HepG2 (cell line): ENCODE measurements around the gene IL32. TPM values are rescaled to one million over a fixed set of nuclear protein-coding genes. Genes with fewer than 3 reads are reported as not detected.

Experiments used
- ATAC-seq: fragments of 200-7000 bp; cut with Tn5 transposase; 3 replicates; pipeline ENCODE4 v1.9.1; 2020; ENCODE audit warnings: mild to moderate bottlenecking, moderate library complexity
- BruUV-seq: library from RNA; stranded (reverse); fragments of 400-500 nt; replicated peaks from 2 replicates; lab custom pipeline; 2021; lab: Mats Ljungman, UMichigan
- CTCF ChIA-PET: fragments of 300-600 bp; formaldehyde crosslinking; extraction: SDS; loops from one replicate; lab custom pipeline; 2021; ENCODE audit warnings: low total read pairs, inconsistent platforms, low intra/inter-chr PET ratio; lab: Yijun Ruan, JAX
- POLR2A ChIA-PET: fragments of 350-600 bp; sonication (Branson Sonifier 250); formaldehyde crosslinking; loops from one replicate; lab custom pipeline; 2020; ENCODE audit warnings: antibody characterized with exemption, inconsistent platforms; lab: Yijun Ruan, JAX
- DNase-seq: peaks from one replicate; pipeline ENCODE4 v3.0.0-alpha.2; 2015; ENCODE audit warnings: low spot score
- FAIRE-seq: peaks from 3 replicates; lab custom pipeline; 2011; peaks lifted over from hg19 to GRCh38; lab: Jason Lieb, UNC
- H2AFZ ChIP-seq: one replicate; pipeline ENCODE4 v1.6.1; 2011; ENCODE audit warnings: low read length, inconsistent platforms
- H3K27ac ChIP-seq: fragments of 300-600 bp; 3 replicates; pipeline ENCODE4 v1.8.0; 2011; ENCODE audit warnings: mixed run types, mild to moderate bottlenecking, mixed read lengths, low read length, inconsistent platforms; ENCODE audit not compliant: insufficient read depth; ENCODE audit errors: extremely low read length
- H3K27me3 ChIP-seq, 2 experiments: fragments of 200-600 bp in 1 of 2; 2 replicates in 1 of 2; 3 replicates in 1 of 2; pipeline versions ENCODE4 v1.6.0 to v1.8.0; 2011; ENCODE audit warnings: low read length in 2 of 2, mild to moderate bottlenecking in 2 of 2, moderate library complexity in 2 of 2, inconsistent platforms in 1 of 2; ENCODE audit not compliant: insufficient read depth in 2 of 2, control insufficient read depth in 1 of 2
- H3K36me3 ChIP-seq, 2 experiments: fragments of 200-600 bp in 1 of 2; replicated peaks in 1 of 2; 2 replicates in 1 of 2; 3 replicates in 1 of 2; pipeline versions ENCODE4 v1.5.1 to v1.8.0; 2011; ENCODE audit warnings: low read length in 2 of 2, inconsistent platforms in 1 of 2; ENCODE audit not compliant: insufficient read depth in 2 of 2, control insufficient read depth in 1 of 2
- H3K4me1 ChIP-seq: 2 replicates; pipeline ENCODE4 v1.5.1; 2012; ENCODE audit warnings: low read length, inconsistent platforms; ENCODE audit not compliant: insufficient read depth
- H3K4me2 ChIP-seq: 2 replicates; pipeline ENCODE4 v1.6.0; 2011; ENCODE audit warnings: low read depth, low read length, inconsistent platforms
- H3K4me3 ChIP-seq, 3 experiments: fragments of 200-600 bp in 1 of 3; sonication (generic), shearing (Covaris generic) in 1 of 3; replicated peaks in 1 of 3; 2 replicates each; pipeline ENCODE4 v1.5.1; 2011 to 2016; ENCODE audit warnings: low read length in 3 of 3, inconsistent platforms in 2 of 3, low read depth in 2 of 3, mild to moderate bottlenecking in 2 of 3, control low read depth in 1 of 3, mixed read lengths in 1 of 3; ENCODE audit not compliant: insufficient read depth in 1 of 3
- H3K79me2 ChIP-seq: one replicate; pipeline ENCODE4 v1.6.1; 2011; ENCODE audit warnings: low read length, inconsistent platforms; ENCODE audit not compliant: insufficient read depth
- H3K9ac ChIP-seq: 2 replicates; pipeline ENCODE4 v1.6.0; 2011; ENCODE audit warnings: mild to moderate bottlenecking, low read depth, low read length, inconsistent platforms; ENCODE audit not compliant: insufficient read depth
- H3K9me3 ChIP-seq: 2 replicates; pipeline ENCODE4 v1.5.1; 2012; ENCODE audit warnings: mild to moderate bottlenecking, low read length
- H4K20me1 ChIP-seq: 2 replicates; pipeline ENCODE4 v1.6.0; 2011; ENCODE audit warnings: inconsistent platforms, mild to moderate bottlenecking, low read length, moderate library complexity; ENCODE audit not compliant: insufficient read depth
- EEA1 ChIP-seq: sonication (generic); formaldehyde crosslinking; IDR thresholded peaks from 2 replicates; pipeline ENCODE4 v1.5.1; 2020; ENCODE audit warnings: mild to moderate bottlenecking, missing genetic modification reagents, borderline replicate concordance
- GABPB1 ChIP-seq: IDR thresholded peaks from 2 replicates; pipeline ENCODE4 v1.6.1; 2016; ENCODE audit warnings: mild to moderate bottlenecking, missing genetic modification reagents, moderate library complexity, missing compliant biosample characterization
- JUN ChIP-seq: sonication (generic); formaldehyde crosslinking; IDR thresholded peaks from 2 replicates; pipeline ENCODE4 v1.4.0; 2020; ENCODE audit warnings: mild to moderate bottlenecking, missing genetic modification reagents
- MLXIP ChIP-seq: sonication (generic); formaldehyde crosslinking; IDR thresholded peaks from 2 replicates; pipeline ENCODE4 v1.9.0; 2021; ENCODE audit warnings: missing genetic modification reagents, borderline replicate concordance
- MXD3 ChIP-seq: IDR thresholded peaks from 2 replicates; pipeline ENCODE4 v1.6.1; 2016; ENCODE audit warnings: mild to moderate bottlenecking, missing biosample characterization, missing genetic modification reagents
- NR3C1 ChIP-seq: sonication (generic); formaldehyde crosslinking; IDR thresholded peaks from 2 replicates; pipeline ENCODE4 v1.4.0; 2020; ENCODE audit warnings: missing genetic modification reagents
- ZMYM2 ChIP-seq: sonication (generic); formaldehyde crosslinking; IDR thresholded peaks from 2 replicates; pipeline ENCODE4 v1.8.0; 2022; ENCODE audit warnings: mild to moderate bottlenecking, missing genetic modification reagents
- ZMYM3 ChIP-seq: sonication (generic); formaldehyde crosslinking; IDR thresholded peaks from 2 replicates; pipeline ENCODE4 v1.5.1; 2020; ENCODE audit warnings: mild to moderate bottlenecking, missing genetic modification reagents
- ZNF317 ChIP-seq: sonication (generic); formaldehyde crosslinking; IDR thresholded peaks from 2 replicates; pipeline ENCODE4 v1.5.0; 2020; ENCODE audit warnings: mild to moderate bottlenecking, missing genetic modification reagents
- ZNF318 ChIP-seq: sonication (generic); formaldehyde crosslinking; IDR thresholded peaks from 2 replicates; pipeline ENCODE4 v1.4.0; 2020; ENCODE audit warnings: mild to moderate bottlenecking, missing genetic modification reagents
- ZNF331 ChIP-seq: sonication (generic); formaldehyde crosslinking; IDR thresholded peaks from 2 replicates; pipeline ENCODE4 v1.4.0; 2020; ENCODE audit warnings: missing genetic modification reagents
- ZNF709 ChIP-seq: sonication (generic); formaldehyde crosslinking; IDR thresholded peaks from 2 replicates; pipeline ENCODE4 v1.5.0; 2020; ENCODE audit warnings: mild to moderate bottlenecking, missing genetic modification reagents
- WGBS: methylation state at CpG from one replicate; pipeline ENCODE4 v1.1.6; 2017; ENCODE audit warnings: low lambda C conversion rate; 5-methylcytosine and 5-hydroxymethylcytosine counted together
- in situ Hi-C: cut with HindIII; loops from 2 replicates; pipeline ENCODE4 v1.10.0; 2017; ENCODE audit warnings: low pct_unique_long_range_greater_than_20kb; ENCODE audit not compliant: extremely low pct_ligation_motif_present
- intact Hi-C: fragments of 100-400 bp; cut with micrococcal nuclease; formaldehyde crosslinking; loops from one replicate; pipeline ENCODE4 v1.10.0; 2022; ENCODE audit not compliant: unreplicated experiment
- polyA plus RNA-seq, 8 experiments: library from polyadenylated mRNA; depleted of rRNA in 3 of 8; stranded (reverse) in 7 of 8; unstranded in 1 of 8; fragments of >200 nt; fragmentation: Illumina TruSeq in 4 of 8; extraction: Trizol in 4 of 8; gene quantifications; 2 replicates each; pipeline versions ENCODE4 v1.2.1 to v1.2.3, GENCODE V29; 2011 to 2016; ENCODE audit warnings: low read depth in 4 of 8, missing spikeins in 1 of 8, mixed read lengths in 1 of 8; ENCODE audit not compliant: insufficient read depth in 1 of 8
- total RNA-seq, 5 experiments: library from RNA; depleted of rRNA; stranded (reverse); fragments of >200 nt; fragmentation: Illumina TruSeq; extraction: Trizol; gene quantifications; 2 replicates each; pipeline ENCODE4 v1.2.3, GENCODE V29; 2016; ENCODE audit warnings: low read depth in 1 of 5

Gene IL32
- total and polyA plus RNA-seq, 2 of the 13 experiments (the other 11 are each of a cell fraction or from before 2014, with no cell fraction given): 115 to 165 TPM

GRCh38 chr16:3059723-3060242 lies 5.7 kb upstream of the IL32 start:
- WGBS: 7% methylated on average over 9 of the region's 9 CpGs
- no peaks in the 10 kb centered on the region for H3K27me3 ChIP-seq
- H3K4me2 ChIP-seq: peak overlapping the region; percentile 99
- H3K4me3 ChIP-seq: peak overlapping the region; percentile 74 to 91 (median 90); a peak in 5 of 6 replicates
- ChIA-PET CTCF (interaction anchor here (0.7 to 1.6 kb wide), 5 partner anchors 26 to 42 kb away, joined by 3 to 8 read pairs (median 7); no protein-coding TSS in a partner anchor), POLR2A (interaction anchor here (0.7 to 3.0 kb wide), 20 partner anchors 10 to 1291 kb away, joined by 3 to 30 read pairs (median 4); partner anchors contain the start of genes PAM16, PAQR4, TNFRSF12A and ZNF205)
- FAIRE-seq (no peak), ATAC-seq (peak; percentile 7; the same call in 2 of the 3 replicates), DNase-seq (no peak)
- intact Hi-C loops (loop anchor here (1.0 to 2.0 kb wide), 3 partner anchors 28 to 69 kb away; no protein-coding TSS in a partner anchor), in situ Hi-C loops (no loop called here)
- H2AFZ ChIP-seq: no peak overlapping the region
- no peaks in the 10 kb centered on the region for H3K79me2 ChIP-seq
- H3K9me3 ChIP-seq: no peaks in the 10 kb centered on the region
- H4K20me1 ChIP-seq: no peaks in the 10 kb centered on the region
- H3K27ac ChIP-seq: peak overlapping the region; percentile 55
- TSS peak; percentile 74 for BruUV-seq
- no peaks in the 10 kb centered on the region for H3K36me3 ChIP-seq
- peaks cover 20% of the 10 kb centered on the region for H3K4me1 ChIP-seq
- peak overlapping the region; percentile 77 for H3K9ac ChIP-seq
- TF ChIP-seq GABPB1 (CRISPR knock-in tag): no peak
- TF ChIP-seq MXD3: no peak
- TF ChIP-seq EEA1 (CRISPR knock-in tag): no peak
- no peak for TF ChIP-seq ZMYM2 (CRISPR knock-in tag)
- TF ChIP-seq ZMYM3: no peak
- TF ChIP-seq ZNF709 (CRISPR knock-in tag): 0 out of 2 replicates have a peak, but pooled peaks have one; percentile 65
- TF ChIP-seq ZNF331 (CRISPR knock-in tag): no peak
- TF ChIP-seq MLXIP (CRISPR knock-in tag): no peak
- TF ChIP-seq JUN (CRISPR knock-in tag): no peak
- no peak; the same call in 1 of the 2 replicates for TF ChIP-seq ZNF318 (CRISPR knock-in tag)
- TF ChIP-seq NR3C1 (CRISPR knock-in tag): no peak
- TF ChIP-seq ZNF317 (CRISPR knock-in tag): peak; percentile 10; the same call in 1 of the 2 replicates
